Fibroblast of lung (primary cell): ENCODE results near the gene TRAPPC12. TPM values are rescaled to one million over a fixed set of nuclear protein-coding genes. Genes with fewer than 3 reads are reported as not detected.

Experiments
- DNase-seq, 2 donors: peaks; one replicate each; pipeline versions ENCODE4 v3.0.0 to v3.0.0-alpha.2; 2010; ENCODE audit warnings: low read depth in 2 of 2
- H2AFZ ChIP-seq: 2 replicates; pipeline ENCODE4 v1.5.1; 2012; ENCODE audit warnings: low read length, control low read depth, inconsistent platforms
- H3K27ac ChIP-seq: 2 replicates; pipeline ENCODE4 v1.5.1; 2011; ENCODE audit warnings: low read length, control low read depth; ENCODE audit not compliant: insufficient read depth
- H3K27me3 ChIP-seq: 2 replicates; pipeline ENCODE4 v1.5.1; 2011; ENCODE audit warnings: mild to moderate bottlenecking, low read length; ENCODE audit not compliant: control insufficient read depth, insufficient read depth
- H3K36me3 ChIP-seq: 2 replicates; pipeline ENCODE4 v1.5.1; 2011; ENCODE audit warnings: low read length; ENCODE audit not compliant: control insufficient read depth, insufficient read depth
- H3K4me1 ChIP-seq: 2 replicates; pipeline ENCODE4 v1.5.1; 2011; ENCODE audit warnings: low read length; ENCODE audit not compliant: control insufficient read depth, insufficient read depth; ENCODE audit errors: extremely low read depth
- H3K4me2 ChIP-seq: 2 replicates; pipeline ENCODE4 v1.5.1; 2011; ENCODE audit warnings: low read length, control low read depth; ENCODE audit not compliant: insufficient read depth; ENCODE audit errors: extremely low read depth
- H3K4me3 ChIP-seq, 4 experiments: fragments of 200-600 bp in 1 of 4; sonication (generic) in 1 of 4; replicated peaks in 1 of 4; 2 replicates each; pipeline ENCODE4 v1.5.1; 2011 to 2016; ENCODE audit warnings: low read length in 4 of 4, low read depth in 3 of 4, mild to moderate bottlenecking in 3 of 4, control low read depth in 2 of 4, inconsistent platforms in 1 of 4, mixed read lengths in 1 of 4; ENCODE audit not compliant: insufficient read depth in 1 of 4; ENCODE audit errors: control extremely low read depth in 1 of 4
- H3K79me2 ChIP-seq: 2 replicates; pipeline ENCODE4 v1.5.1; 2012; ENCODE audit warnings: mild to moderate bottlenecking, low read length, inconsistent platforms; ENCODE audit not compliant: control insufficient read depth, insufficient read depth
- H3K9ac ChIP-seq: 2 replicates; pipeline ENCODE4 v1.5.1; 2011; ENCODE audit warnings: mild to moderate bottlenecking, low read length, control low read depth; ENCODE audit not compliant: insufficient read depth
- H3K9me3 ChIP-seq: 2 replicates; pipeline ENCODE4 v1.5.1; 2012; ENCODE audit warnings: low read depth, low read length; ENCODE audit not compliant: control insufficient read depth, insufficient read depth
- H4K20me1 ChIP-seq: 2 replicates; pipeline ENCODE4 v1.5.1; 2011; ENCODE audit warnings: low read length; ENCODE audit not compliant: control insufficient read depth, insufficient read depth; ENCODE audit errors: extremely low read depth
- CTCF ChIP-seq, 2 donors: IDR thresholded peaks in 1 of 2; conservative IDR thresholded peaks in 1 of 2; 1 replicate in 1 of 2; 2 replicates in 1 of 2; pipeline ENCODE4 v1.5.1; 2011 to 2012; ENCODE audit warnings: low read length in 2 of 2, control low read depth in 1 of 2, inconsistent platforms in 1 of 2, low read depth in 1 of 2, mild to moderate bottlenecking in 1 of 2
- EZH2 ChIP-seq: IDR thresholded peaks from 2 replicates; pipeline ENCODE4 v1.5.1; 2012; ENCODE audit warnings: low read length, control low read depth, mild to moderate bottlenecking; ENCODE audit errors: missing control alignments
- polyA plus RNA-seq, 2 donors: library from polyadenylated mRNA; depleted of rRNA in 1 of 2; stranded (reverse) in 1 of 2; unstranded in 1 of 2; fragments of >200 nt; gene quantifications; 2 replicates each; pipeline ENCODE4 v1.2.1, GENCODE V29; 2011 to 2012; ENCODE audit warnings: missing spikeins in 1 of 2
- total RNA-seq: library from RNA; depleted of rRNA; stranded (reverse); fragments of >200 nt; gene quantifications from 2 replicates; pipeline ENCODE4 v1.2.1, GENCODE V29; 2014

The TRAPPC12 gene
- total and polyA plus RNA-seq, 2 donors (not counting 1 experiment from before 2014, with no cell fraction given): 33.7 to 53.2 TPM

- Histone ChIP-seq H3K4me3 (no peak overlapping the region), H3K9ac (no peak overlapping the region), H3K36me3 (peaks cover 2% of the 10 kb centered on the region), H4K20me1 (no peaks in the 10 kb centered on the region), H3K27ac (no peak overlapping the region), H3K4me1 (no peaks in the 10 kb centered on the region), H3K79me2 (peaks cover 15% of the 10 kb centered on the region), H2AFZ (no peak overlapping the region), H3K4me2 (no peak overlapping the region), H3K27me3 (no peaks in the 10 kb centered on the region), H3K9me3 (no peaks in the 10 kb centered on the region)
- TF ChIP-seq EZH2: no peak
- no peak for TF ChIP-seq CTCF (conservative IDR thresholded peaks at IDR 0.05 in 1 of 2, IDR thresholded peaks at IDR 0.05 in 1 of 2; ENCODE audit: low read depth in 1 of 2, low read length in 2 of 2)
- no peak for DNase-seq
These were observed 137.3 kb downstream of the TRAPPC12 start for GRCh38 chr2:3516831-3517230.

GRCh38 chr2:3517948-3518495 is 138.5 kb downstream of the TRAPPC12 start:
- no peak for DNase-seq
- Histone ChIP-seq H3K4me1 (peaks cover 5% of the 10 kb centered on the region), H3K27me3 (no peaks in the 10 kb centered on the region), H3K4me2 (peak overlapping the region; percentile 100), H3K9me3 (no peaks in the 10 kb centered on the region), H2AFZ (peak overlapping the region; percentile 37), H3K36me3 (no peaks in the 10 kb centered on the region), H3K79me2 (peaks cover 15% of the 10 kb centered on the region), H3K4me3 (peak overlapping the region; percentile 46 to 90 (median 88)), H3K9ac (peak overlapping the region; percentile 89), H4K20me1 (no peaks in the 10 kb centered on the region), H3K27ac (peak overlapping the region; percentile 16)
- no peak for TF ChIP-seq CTCF (conservative IDR thresholded peaks at IDR 0.05 in 1 of 2, IDR thresholded peaks at IDR 0.05 in 1 of 2; ENCODE audit: low read depth in 1 of 2, low read length in 2 of 2)
- TF ChIP-seq EZH2: no peak

- peak overlapping the region; percentile 80 for H3K27ac ChIP-seq
- no peaks in the 10 kb centered on the region for H3K36me3 ChIP-seq
- H3K4me1 ChIP-seq: peaks cover 10% of the 10 kb centered on the region
- H3K79me2 ChIP-seq: peaks cover 15% of the 10 kb centered on the region
- H3K27me3 ChIP-seq: no peaks in the 10 kb centered on the region
- DNase-seq: peak; percentile 90 to 98
- H2AFZ ChIP-seq: peak overlapping the region; percentile 62
- H3K4me2 ChIP-seq: peak overlapping the region; percentile 100
- H4K20me1 ChIP-seq: no peaks in the 10 kb centered on the region
- H3K4me3 ChIP-seq: peak overlapping the region; percentile 61 to 90 (median 88)
- no peaks in the 10 kb centered on the region for H3K9me3 ChIP-seq
- TF ChIP-seq CTCF (conservative IDR thresholded peaks at IDR 0.05 in 1 of 2, IDR thresholded peaks at IDR 0.05 in 1 of 2; ENCODE audit: low read depth in 1 of 2, low read length in 2 of 2) (no peak), EZH2 (no peak)
- peak overlapping the region; percentile 89 for H3K9ac ChIP-seq
These were observed 139.2 kb downstream of the TRAPPC12 start for GRCh38 chr2:3518496-3519254.
